ENCODE data around the gene SORBS2.

The SORBS2 gene

GRCh38 chr4:185590982-185591381 lies 221.0 kb downstream of the SORBS2 start:
- Histone ChIP-seq H3K9ac (ENCODE audit: low read depth, low read length) (no peak overlapping the region), H3K9me3 (ENCODE audit: control insufficient read depth, insufficient read depth, low read length) (no peaks in the 10 kb centered on the region), H3K36me3 (ENCODE audit: insufficient read depth, low read length) (no peaks in the 10 kb centered on the region), H3K4me1 (ENCODE audit: insufficient read depth, low read length) (peaks cover 26% of the 10 kb centered on the region)

- H3K9ac ChIP-seq (ENCODE audit: low read depth, low read length) = no peak overlapping the region
- H3K36me3 ChIP-seq (ENCODE audit: insufficient read depth, low read length) = no peaks in the 10 kb centered on the region
- H3K9me3 ChIP-seq (ENCODE audit: control insufficient read depth, insufficient read depth, low read length) = no peaks in the 10 kb centered on the region
- peaks cover 26% of the 10 kb centered on the region for H3K4me1 ChIP-seq (ENCODE audit: insufficient read depth, low read length)
Measured at GRCh38 chr4:185589067-185589836, 222.7 kb downstream of the SORBS2 start.

GRCh38 chr4:185587427-185588161 lies 224.4 kb downstream of the SORBS2 start:
- Histone ChIP-seq H3K4me1 (ENCODE audit: insufficient read depth, low read length) (peaks cover 23% of the 10 kb centered on the region), H3K9ac (ENCODE audit: low read depth, low read length) (peak overlapping the region; percentile 14; the same call in 1 of the 2 replicates), H3K36me3 (ENCODE audit: insufficient read depth, low read length) (no peaks in the 10 kb centered on the region), H3K9me3 (ENCODE audit: control insufficient read depth, insufficient read depth, low read length) (no peaks in the 10 kb centered on the region)

GRCh38 chr4:185587030-185587426 lies 225.0 kb downstream of the SORBS2 start:
- Histone ChIP-seq H3K9me3 (ENCODE audit: control insufficient read depth, insufficient read depth, low read length) (no peaks in the 10 kb centered on the region), H3K9ac (ENCODE audit: low read depth, low read length) (peak overlapping the region; percentile 14; the same call in 1 of the 2 replicates)

GRCh38 chr4:185585211-185585610 lies 226.8 kb downstream of the SORBS2 start:
- Histone ChIP-seq H3K9ac (ENCODE audit: low read depth, low read length) (no peak overlapping the region), H3K4me1 (ENCODE audit: insufficient read depth, low read length) (peaks cover 23% of the 10 kb centered on the region), H3K9me3 (ENCODE audit: control insufficient read depth, insufficient read depth, low read length) (no peaks in the 10 kb centered on the region), H3K36me3 (ENCODE audit: insufficient read depth, low read length) (no peaks in the 10 kb centered on the region)

More at GRCh38 chr4:185587030-185587426, 225.0 kb downstream of the SORBS2 start:
- no peaks in the 10 kb centered on the region for H3K36me3 ChIP-seq (ENCODE audit: insufficient read depth, low read length)
- peaks cover 23% of the 10 kb centered on the region for H3K4me1 ChIP-seq (ENCODE audit: insufficient read depth, low read length)

GRCh38 chr4:185583813-185584212 lies 228.2 kb downstream of the SORBS2 start:
- H3K9me3 ChIP-seq (ENCODE audit: control insufficient read depth, insufficient read depth, low read length) = no peaks in the 10 kb centered on the region
- H3K4me1 ChIP-seq (ENCODE audit: insufficient read depth, low read length) = peaks cover 15% of the 10 kb centered on the region
- no peaks in the 10 kb centered on the region for H3K36me3 ChIP-seq (ENCODE audit: insufficient read depth, low read length)
- no peak overlapping the region for H3K9ac ChIP-seq (ENCODE audit: low read depth, low read length)

GRCh38 chr4:185582651-185583400 lies 229.2 kb downstream of the SORBS2 start:
- H3K4me1 ChIP-seq (ENCODE audit: insufficient read depth, low read length) = peaks cover 10% of the 10 kb centered on the region
- H3K9ac ChIP-seq (ENCODE audit: low read depth, low read length) = no peak overlapping the region
- no peaks in the 10 kb centered on the region for H3K9me3 ChIP-seq (ENCODE audit: control insufficient read depth, insufficient read depth, low read length)
- no peaks in the 10 kb centered on the region for H3K36me3 ChIP-seq (ENCODE audit: insufficient read depth, low read length)

DNA sequence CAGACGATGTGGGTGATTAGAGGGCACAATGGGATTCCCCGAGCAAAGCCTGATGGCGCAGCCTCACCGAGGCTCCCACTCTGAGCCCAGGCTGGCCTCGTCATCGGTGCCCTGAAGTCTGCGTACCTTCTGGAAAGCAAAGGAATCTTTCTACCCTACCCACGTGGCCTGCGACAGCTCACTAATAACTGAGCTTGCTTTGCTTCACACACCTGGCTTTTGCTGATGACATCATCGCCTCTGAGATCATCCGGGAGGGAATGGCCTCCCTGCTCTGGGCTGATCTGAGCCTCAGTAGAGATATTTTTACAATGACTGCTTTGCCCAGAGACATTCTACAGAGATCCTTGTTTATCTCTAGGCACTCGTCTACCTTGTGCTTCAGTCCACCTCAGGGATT lies 231.3 kb downstream of the SORBS2 start:
- H3K9ac ChIP-seq (ENCODE audit: low read depth, low read length) = no peak overlapping the region
- H3K36me3 ChIP-seq (ENCODE audit: insufficient read depth, low read length) = no peaks in the 10 kb centered on the region
- no peaks in the 10 kb centered on the region; the same call in 1 of the 2 replicates for H3K4me1 ChIP-seq (ENCODE audit: insufficient read depth, low read length)
- no peaks in the 10 kb centered on the region for H3K9me3 ChIP-seq (ENCODE audit: control insufficient read depth, insufficient read depth, low read length)

- no peaks in the 10 kb centered on the region for H3K9me3 ChIP-seq (ENCODE audit: control insufficient read depth, insufficient read depth, low read length)
- no peaks in the 10 kb centered on the region for H3K36me3 ChIP-seq (ENCODE audit: insufficient read depth, low read length)
- no peaks in the 10 kb centered on the region for H3K4me1 ChIP-seq (ENCODE audit: insufficient read depth, low read length)
- no peak overlapping the region for H3K9ac ChIP-seq (ENCODE audit: low read depth, low read length)
Measured at GRCh38 chr4:185578284-185578683, 233.7 kb downstream of the SORBS2 start.

- no peaks in the 10 kb centered on the region for H3K9me3 ChIP-seq (ENCODE audit: control insufficient read depth, insufficient read depth, low read length)
- H3K9ac ChIP-seq (ENCODE audit: low read depth, low read length) = no peak overlapping the region
- H3K36me3 ChIP-seq (ENCODE audit: insufficient read depth, low read length) = no peaks in the 10 kb centered on the region
- H3K4me1 ChIP-seq (ENCODE audit: insufficient read depth, low read length) = no peaks in the 10 kb centered on the region
Measured at GRCh38 chr4:185576962-185577950, 234.7 kb downstream of the SORBS2 start.

DNA sequence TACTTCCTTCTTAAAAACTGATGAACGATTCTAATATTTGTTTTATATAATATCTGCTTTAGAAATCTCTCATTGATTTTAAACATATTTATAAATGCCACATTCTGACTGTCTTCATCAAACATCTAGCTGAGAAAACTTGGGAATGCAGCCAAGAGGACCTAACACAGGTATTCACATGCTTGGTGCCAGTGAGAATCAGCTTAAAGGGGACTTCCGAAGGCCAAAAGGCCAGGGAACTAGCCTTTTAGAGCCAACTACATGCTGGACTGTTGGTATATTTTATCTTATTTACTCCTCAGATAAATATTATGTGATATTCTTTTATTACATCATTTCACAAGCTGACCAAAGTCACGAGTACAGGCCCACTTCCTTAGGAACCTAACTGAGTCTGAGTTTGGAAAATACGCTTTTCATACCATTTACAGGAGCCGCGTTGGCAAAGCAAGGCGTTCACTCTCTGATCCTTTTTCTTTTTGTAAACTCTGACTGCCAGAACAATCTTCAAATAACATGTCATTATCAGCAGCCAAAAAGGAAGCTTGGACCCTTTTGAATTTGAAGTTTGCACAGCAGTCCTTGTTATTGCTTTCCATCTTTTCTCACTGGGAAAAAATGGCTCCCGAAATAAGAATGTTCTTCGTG lies 235.6 kb downstream of the SORBS2 start:
- H3K4me1 ChIP-seq (ENCODE audit: insufficient read depth, low read length) = no peaks in the 10 kb centered on the region
- H3K9ac ChIP-seq (ENCODE audit: low read depth, low read length) = no peak overlapping the region
- H3K36me3 ChIP-seq (ENCODE audit: insufficient read depth, low read length) = no peaks in the 10 kb centered on the region
- no peaks in the 10 kb centered on the region for H3K9me3 ChIP-seq (ENCODE audit: control insufficient read depth, insufficient read depth, low read length)

DNA sequence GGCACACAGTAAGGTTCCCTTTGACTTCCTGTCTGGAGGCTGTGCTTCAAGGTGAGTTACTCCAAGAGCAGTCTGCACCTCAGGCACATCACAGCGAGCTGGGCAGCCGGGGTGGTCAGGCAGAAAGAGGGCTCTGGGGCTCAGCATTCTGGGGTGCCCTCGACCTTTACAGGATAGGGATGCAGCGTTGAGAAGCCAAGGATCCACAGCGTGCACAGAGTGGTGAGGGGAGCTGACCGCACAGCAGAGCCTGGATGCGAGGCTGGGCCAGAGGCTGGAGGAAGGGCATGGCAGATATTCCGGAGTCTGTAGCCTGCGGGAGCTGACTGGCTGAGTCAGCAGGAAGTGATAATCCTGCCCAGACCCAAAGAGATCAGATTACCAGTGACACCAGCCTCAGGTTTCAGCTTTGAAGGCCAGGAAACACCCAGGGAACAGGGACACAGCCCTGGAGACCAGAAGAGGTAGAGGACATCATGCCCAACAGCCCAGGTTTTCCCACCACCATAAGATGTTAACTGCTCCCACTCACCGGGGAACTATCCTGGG lies 238.3 kb downstream of the SORBS2 start:
- peak overlapping the region; percentile 26; the same call in 1 of the 2 replicates for H3K9ac ChIP-seq (ENCODE audit: low read depth, low read length)
- H3K4me1 ChIP-seq (ENCODE audit: insufficient read depth, low read length) = no peaks in the 10 kb centered on the region
- H3K36me3 ChIP-seq (ENCODE audit: insufficient read depth, low read length) = no peaks in the 10 kb centered on the region
- H3K9me3 ChIP-seq (ENCODE audit: control insufficient read depth, insufficient read depth, low read length) = no peaks in the 10 kb centered on the region

GRCh38 chr4:185570727-185571126 lies 241.3 kb downstream of the SORBS2 start:
- H3K4me1 ChIP-seq (ENCODE audit: insufficient read depth, low read length) = peaks cover 4% of the 10 kb centered on the region; the same call in 1 of the 2 replicates

More at GRCh38 chr4:185570727-185571126, 241.3 kb downstream of the SORBS2 start:
- Histone ChIP-seq H3K36me3 (ENCODE audit: insufficient read depth, low read length) (no peaks in the 10 kb centered on the region), H3K9ac (ENCODE audit: low read depth, low read length) (no peak overlapping the region), H3K9me3 (ENCODE audit: control insufficient read depth, insufficient read depth, low read length) (peaks cover 2% of the 10 kb centered on the region)
